Cardiac muscle cell (in vitro differentiated cells and primary cell): ENCODE measurements around the gene TWNK. TPM values are rescaled to one million over a fixed set of nuclear protein-coding genes. Genes with fewer than 3 reads are reported as not detected.

Source experiments
- DNase-seq, 2 donors: peaks; one replicate each; pipeline versions ENCODE4 v3.0.0 to v3.0.0-alpha.2; 2010 to 2017; ENCODE audit warnings: low read depth in 1 of 2, low spot score in 1 of 2
- H3K27ac ChIP-seq: fragments of 200-600 bp; sonication (generic); 2 replicates; pipeline ENCODE4 v1.5.1; 2016
- H3K27me3 ChIP-seq: fragments of 200-600 bp; sonication (generic); 2 replicates; pipeline ENCODE4 v1.6.0; 2016; ENCODE audit warnings: control low read depth
- H3K36me3 ChIP-seq: fragments of 200-600 bp; sonication (generic); 2 replicates; pipeline ENCODE4 v1.5.1; 2016; ENCODE audit warnings: control low read depth
- H3K4me1 ChIP-seq: fragments of 200-600 bp; sonication (generic); 2 replicates; pipeline ENCODE4 v1.8.1; 2017; ENCODE audit warnings: low read depth, mild to moderate bottlenecking, mixed run types
- H3K4me3 ChIP-seq: fragments of 200-600 bp; sonication (generic); 2 replicates; pipeline ENCODE4 v1.5.1; 2016; ENCODE audit warnings: mild to moderate bottlenecking
- H3K9me3 ChIP-seq: fragments of 200-600 bp; sonication (generic); 2 replicates; pipeline ENCODE4 v1.5.1; 2017; ENCODE audit warnings: low read depth, mild to moderate bottlenecking, control low read depth
- polyA plus RNA-seq: library from polyadenylated mRNA; unstranded; fragments of >200 nt; fragmentation: Nextera tagmentation; extraction: Ambion mirVana; gene quantifications from 2 replicates; pipeline ENCODE4 v1.2.1, GENCODE V29; 2016
- total RNA-seq: library from RNA; depleted of rRNA; stranded (reverse); fragments of >200 nt; gene quantifications from 2 replicates; pipeline ENCODE4 v1.2.3, GENCODE V29; 2016
- TF ChIP-seq, protein P1 (sequence below): IDR thresholded peaks from 2 replicates; pipeline ENCODE4 v1.5.1; 2012; ENCODE audit warnings: low read depth, mild to moderate bottlenecking, low read length

Gene TWNK
- total and polyA plus RNA-seq, 2 experiments from 2014 or later: 6.9 to 7.6 TPM

DNA sequence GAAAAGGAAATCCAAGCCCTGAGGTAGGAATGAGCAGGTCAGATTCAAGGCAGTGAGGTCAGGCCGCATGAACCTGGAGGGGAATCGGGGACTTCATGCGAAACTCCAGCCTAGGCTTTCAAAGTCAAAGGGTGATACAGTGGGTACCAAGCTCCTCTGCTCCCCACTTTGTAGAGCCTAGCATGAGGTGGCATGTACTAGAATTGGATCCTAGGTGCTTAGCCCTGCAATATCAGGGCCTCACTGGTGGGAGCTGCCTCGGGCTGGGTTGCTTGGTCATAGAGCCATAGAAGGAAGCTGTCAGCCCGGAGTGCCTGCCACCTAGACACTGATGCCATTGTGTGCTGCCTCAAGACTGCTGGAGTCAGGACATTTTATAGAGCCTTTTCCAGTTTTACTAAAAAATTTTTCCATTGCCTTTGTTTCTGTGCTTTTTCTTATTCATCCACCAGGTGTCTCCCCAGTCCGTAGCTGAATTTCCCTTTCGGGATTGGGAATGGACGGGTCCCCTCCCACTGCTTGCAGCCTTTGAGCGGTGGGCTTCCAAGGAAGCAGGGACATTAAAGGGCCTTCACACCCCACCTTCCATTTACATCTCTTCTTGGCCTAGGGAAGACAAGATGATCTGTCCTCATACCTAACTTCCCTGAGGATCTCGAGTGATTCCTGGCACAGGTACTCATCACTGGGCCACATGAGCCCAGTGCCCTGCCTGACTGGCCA, 6.8 kb downstream of the TWNK start:
- Histone ChIP-seq H3K27me3 (no peaks in the 10 kb centered on the region), H3K27ac (no peak overlapping the region), H3K9me3 (no peaks in the 10 kb centered on the region), H3K4me1 (peaks cover 4% of the 10 kb centered on the region), H3K4me3 (no peak overlapping the region), H3K36me3 (peaks cover 13% of the 10 kb centered on the region)
- DNase-seq: peak; percentile 48 to 55
- TF ChIP-seq, protein P1, sequence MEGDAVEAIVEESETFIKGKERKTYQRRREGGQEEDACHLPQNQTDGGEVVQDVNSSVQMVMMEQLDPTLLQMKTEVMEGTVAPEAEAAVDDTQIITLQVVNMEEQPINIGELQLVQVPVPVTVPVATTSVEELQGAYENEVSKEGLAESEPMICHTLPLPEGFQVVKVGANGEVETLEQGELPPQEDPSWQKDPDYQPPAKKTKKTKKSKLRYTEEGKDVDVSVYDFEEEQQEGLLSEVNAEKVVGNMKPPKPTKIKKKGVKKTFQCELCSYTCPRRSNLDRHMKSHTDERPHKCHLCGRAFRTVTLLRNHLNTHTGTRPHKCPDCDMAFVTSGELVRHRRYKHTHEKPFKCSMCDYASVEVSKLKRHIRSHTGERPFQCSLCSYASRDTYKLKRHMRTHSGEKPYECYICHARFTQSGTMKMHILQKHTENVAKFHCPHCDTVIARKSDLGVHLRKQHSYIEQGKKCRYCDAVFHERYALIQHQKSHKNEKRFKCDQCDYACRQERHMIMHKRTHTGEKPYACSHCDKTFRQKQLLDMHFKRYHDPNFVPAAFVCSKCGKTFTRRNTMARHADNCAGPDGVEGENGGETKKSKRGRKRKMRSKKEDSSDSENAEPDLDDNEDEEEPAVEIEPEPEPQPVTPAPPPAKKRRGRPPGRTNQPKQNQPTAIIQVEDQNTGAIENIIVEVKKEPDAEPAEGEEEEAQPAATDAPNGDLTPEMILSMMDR: peak; percentile 74

DNA sequence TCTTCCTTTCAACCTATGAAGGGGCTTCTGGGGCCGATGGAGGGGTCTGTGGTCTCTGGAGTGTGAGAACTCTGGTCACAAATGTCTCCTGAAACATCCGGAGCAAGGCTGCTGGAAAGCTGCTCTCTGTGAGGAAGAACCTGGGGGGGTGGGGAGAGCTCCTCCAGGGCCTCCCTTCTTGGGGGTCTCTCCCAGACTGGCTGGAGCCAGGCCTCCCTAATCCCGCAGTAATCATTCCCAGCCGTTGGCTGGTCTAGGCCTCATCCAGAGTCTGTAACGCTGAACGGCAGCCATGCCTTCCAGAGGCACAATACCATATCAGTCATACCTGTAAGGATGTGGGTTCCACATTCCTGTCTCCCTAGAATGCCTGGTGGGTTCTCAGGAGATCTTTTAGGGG, 7.8 kb downstream of the TWNK start:
- peaks cover 11% of the 10 kb centered on the region for H3K36me3 ChIP-seq
- H3K27ac ChIP-seq: no peak overlapping the region
- H3K4me1 ChIP-seq: peaks cover 4% of the 10 kb centered on the region
- H3K9me3 ChIP-seq: no peaks in the 10 kb centered on the region
- no peaks in the 10 kb centered on the region for H3K27me3 ChIP-seq
- TF ChIP-seq, protein P1: no peak
- no peak overlapping the region for H3K4me3 ChIP-seq
- no peak for DNase-seq

DNA sequence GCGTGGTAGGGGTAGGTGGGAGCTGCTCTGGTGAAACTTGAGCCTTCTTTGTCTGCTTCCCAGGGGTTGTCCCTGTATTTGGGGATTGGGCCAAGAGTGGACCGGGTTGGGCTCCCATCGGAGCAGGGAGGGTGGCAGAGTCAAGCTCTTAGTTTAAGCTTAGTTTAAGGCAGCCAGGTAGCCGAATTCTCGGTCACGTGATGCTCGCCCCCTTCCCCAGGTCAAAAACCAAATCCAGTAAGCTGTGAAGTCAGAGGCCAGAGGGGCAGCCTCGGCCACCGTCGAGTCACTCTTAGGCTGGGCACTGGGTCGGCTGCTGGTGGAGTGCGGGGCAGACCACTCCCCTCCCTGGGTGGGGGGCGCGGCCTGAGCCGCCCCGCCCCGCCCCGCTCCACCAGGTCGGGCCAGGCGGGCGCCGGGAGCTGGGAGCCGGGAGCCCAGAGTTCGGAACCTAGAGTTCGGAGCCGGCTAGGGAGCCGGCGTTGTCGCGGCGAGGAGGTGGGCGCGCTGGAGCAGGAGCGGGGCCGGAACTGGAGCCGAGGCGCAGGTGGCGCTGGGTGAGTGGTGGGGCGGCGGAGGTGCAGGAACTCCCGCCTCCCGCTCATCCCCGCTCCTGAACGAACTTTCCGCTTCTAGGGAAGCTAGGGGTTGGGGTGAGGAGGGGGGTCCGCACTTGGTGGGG, 9.5 kb downstream of the TWNK start:
- TF ChIP-seq, protein P1: no peak
- Histone ChIP-seq H3K27me3 (no peaks in the 10 kb centered on the region), H3K27ac (peak overlapping the region; percentile 99), H3K4me3 (peak overlapping the region; percentile 73), H3K4me1 (peaks cover 14% of the 10 kb centered on the region), H3K9me3 (no peaks in the 10 kb centered on the region), H3K36me3 (no peaks in the 10 kb centered on the region)
- peak in 1 of 2 donors; percentile 74 for DNase-seq

DNA sequence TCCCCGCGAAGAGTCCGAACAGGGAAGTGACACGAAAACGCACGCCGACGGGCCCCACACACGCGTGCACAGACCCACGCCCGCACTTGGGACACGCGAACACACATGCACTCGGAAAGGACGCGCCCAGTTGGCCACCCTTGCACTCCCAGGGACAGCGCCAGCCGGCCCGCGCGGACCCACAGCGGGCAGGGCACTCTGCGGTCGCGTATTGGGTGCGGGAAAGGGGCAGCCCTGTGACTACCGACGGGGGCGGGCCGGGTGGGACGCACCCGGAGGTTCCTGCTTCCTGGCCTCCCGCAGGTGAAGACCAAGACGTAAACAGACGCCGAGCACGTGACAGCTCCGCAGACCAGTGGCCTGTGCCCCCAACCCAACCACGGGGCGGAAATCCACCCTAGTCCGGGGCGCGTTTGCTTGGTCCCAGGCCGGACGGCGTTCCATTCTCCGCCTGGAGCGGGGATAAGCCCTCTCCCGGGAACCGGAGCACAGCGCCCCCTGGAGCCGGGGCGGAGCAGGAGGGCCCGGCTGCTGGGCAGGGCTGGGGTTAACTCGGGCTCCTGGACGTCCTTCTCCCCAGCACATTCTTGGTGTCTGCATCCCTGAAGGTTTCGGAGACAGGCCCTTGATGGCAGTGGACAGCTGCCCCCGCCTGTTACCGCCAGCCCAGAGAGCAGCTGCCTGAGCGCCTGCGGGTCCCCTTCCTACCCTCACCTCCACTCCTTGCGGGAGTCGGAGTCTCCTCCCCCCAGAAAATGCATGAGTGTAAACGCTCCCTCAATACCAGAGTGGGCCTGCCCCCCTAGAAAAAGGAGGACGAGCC, 10.2 kb downstream of the TWNK start:
- Histone ChIP-seq H3K36me3 (no peaks in the 10 kb centered on the region), H3K9me3 (no peaks in the 10 kb centered on the region), H3K27me3 (no peaks in the 10 kb centered on the region), H3K27ac (peak overlapping the region; percentile 99), H3K4me1 (peaks cover 14% of the 10 kb centered on the region), H3K4me3 (peak overlapping the region; percentile 73)
- peak; percentile 84 to 86 for DNase-seq
- TF ChIP-seq, protein P1: peak; percentile 93

DNA sequence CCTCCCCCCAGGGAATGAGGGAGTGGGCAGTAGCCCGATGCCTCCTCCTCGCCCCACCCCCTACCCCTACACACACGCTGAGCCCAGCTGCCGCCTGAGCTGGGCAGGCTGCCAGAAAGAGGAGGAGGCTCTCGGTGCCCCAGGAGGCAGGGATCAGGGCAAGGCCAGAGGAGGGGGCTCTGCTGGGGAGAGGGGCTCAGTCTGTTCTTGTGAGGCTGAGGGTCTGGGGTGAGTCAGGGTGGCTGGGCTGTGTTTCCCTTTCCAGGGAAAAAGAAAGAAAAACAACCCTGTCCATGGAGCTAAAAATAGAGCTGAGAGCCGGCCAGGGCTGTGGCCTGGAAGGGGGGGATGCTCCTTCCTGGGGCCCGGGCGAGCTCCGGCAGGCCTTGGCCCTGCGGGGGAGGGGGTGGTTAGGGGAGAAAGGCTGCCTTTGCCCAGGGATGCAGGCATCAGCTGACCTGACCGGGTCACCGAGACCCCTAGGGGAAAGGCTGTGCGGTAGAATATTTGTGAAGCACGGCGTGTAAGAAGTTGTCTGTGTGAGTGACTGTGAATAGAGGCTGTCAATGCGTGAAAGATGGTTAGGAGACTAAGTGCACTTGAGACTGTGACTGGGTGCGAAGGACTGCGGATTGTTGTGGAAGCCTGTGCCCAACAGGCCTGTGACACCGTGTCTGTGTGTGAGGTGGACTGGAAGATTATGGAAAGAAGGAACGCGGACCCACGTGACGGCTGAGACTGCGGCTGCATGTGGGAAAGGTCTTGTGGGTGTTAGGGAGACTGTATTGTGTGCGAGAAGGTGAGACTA, 11.0 kb downstream of the TWNK start:
- Histone ChIP-seq H3K27me3 (no peaks in the 10 kb centered on the region), H3K4me3 (peak overlapping the region; percentile 73), H3K36me3 (peaks cover 5% of the 10 kb centered on the region), H3K4me1 (peaks cover 14% of the 10 kb centered on the region), H3K27ac (peak overlapping the region; percentile 99), H3K9me3 (no peaks in the 10 kb centered on the region)
- TF ChIP-seq, protein P1: no peak
- peak; percentile 89 for DNase-seq
